GM12878 (cell line): ENCODE measurements around the gene SPIB. TPM values are rescaled to one million over a fixed set of nuclear protein-coding genes. Genes with fewer than 3 reads are reported as not detected.

Experiments used
- ATAC-seq: fragments of 200-7000 bp; cut with Tn5 transposase; 3 replicates; pipeline ENCODE4 v1.9.1; 2020; ENCODE audit warnings: mild to moderate bottlenecking, moderate library complexity
- BruUV-seq: library from RNA; stranded (reverse); fragments of 400-500 nt; replicated peaks from 2 replicates; lab custom pipeline; 2021; lab: Mats Ljungman, UMichigan
- CTCF ChIA-PET: fragments of 300-600 bp; sonication (Branson Sonifier 250); formaldehyde crosslinking; extraction: SDS; loops from one replicate; lab custom pipeline; 2021; ENCODE audit warnings: inconsistent platforms; lab: Yijun Ruan, JAX
- POLR2A ChIA-PET: fragments of 350-600 bp; formaldehyde crosslinking; extraction: SDS; loops from one replicate; lab custom pipeline; 2021; ENCODE audit warnings: inconsistent platforms; lab: Charles Lee
- RAD21 ChIA-PET: fragments of 300-600 bp; sonication (Branson Sonifier 250); formaldehyde crosslinking; loops from one replicate; lab custom pipeline; 2023; ENCODE audit warnings: antibody characterized with exemption; ENCODE audit not compliant: unreplicated experiment; lab: Charles Lee
- SMC1A ChIA-PET: fragments of 300-600 bp; sonication (Branson Sonifier 250); formaldehyde crosslinking; loops from one replicate; lab custom pipeline; 2023; ENCODE audit not compliant: unreplicated experiment, uncharacterized antibody; lab: Charles Lee
- DNase-seq: peaks from one replicate; pipeline ENCODE4 v3.0.0-alpha.2; 2011; ENCODE audit warnings: low read depth, low spot score
- FAIRE-seq: peaks from 3 replicates; lab custom pipeline; 2011; peaks lifted over from hg19 to GRCh38; lab: Jason Lieb, UNC
- H2AFZ ChIP-seq: 2 replicates; pipeline ENCODE4 v1.6.0; 2011; ENCODE audit warnings: low read depth, low read length, control low read depth; ENCODE audit not compliant: control insufficient read depth
- H3K27ac ChIP-seq: 2 replicates; pipeline ENCODE4 v1.5.1; 2011; ENCODE audit warnings: control low read depth; ENCODE audit not compliant: control insufficient read depth, insufficient read depth
- H3K27me3 ChIP-seq, 2 experiments: replicated peaks in 1 of 2; 2 replicates each; pipeline versions ENCODE4 v1.6.0 to v1.6.1; 2011; ENCODE audit warnings: low read length in 1 of 2; ENCODE audit not compliant: control insufficient read depth in 2 of 2, insufficient read depth in 2 of 2
- H3K36me3 ChIP-seq, 2 experiments: 2 replicates each; pipeline ENCODE4 v1.5.1; 2011; ENCODE audit warnings: low read length in 1 of 2; ENCODE audit not compliant: control insufficient read depth in 2 of 2, insufficient read depth in 2 of 2
- H3K4me1 ChIP-seq: 2 replicates; pipeline ENCODE4 v1.6.1; 2011; ENCODE audit warnings: mild to moderate bottlenecking, low read length, moderate library complexity, mixed read lengths; ENCODE audit not compliant: control insufficient read depth, insufficient read depth
- H3K4me2 ChIP-seq: 2 replicates; pipeline ENCODE4 v1.6.0; 2011; ENCODE audit warnings: control low read depth; ENCODE audit not compliant: control insufficient read depth, insufficient read depth
- H3K4me3 ChIP-seq: fragments of 200-600 bp; sonication (generic); 2 replicates; pipeline ENCODE4 v1.5.1; 2016
- H3K79me2 ChIP-seq: 2 replicates; pipeline ENCODE4 v1.6.0; 2011; ENCODE audit warnings: low read length; ENCODE audit not compliant: control insufficient read depth, insufficient read depth
- H3K9ac ChIP-seq: 2 replicates; pipeline ENCODE4 v1.8.0; 2011; ENCODE audit warnings: low read length, control low read depth, mixed read lengths; ENCODE audit not compliant: control insufficient read depth, insufficient read depth
- H3K9me3 ChIP-seq: replicated peaks from 3 replicates; pipeline ENCODE4 v1.5.1; 2011; ENCODE audit warnings: mild to moderate bottlenecking, low read length; ENCODE audit not compliant: control insufficient read depth, insufficient read depth
- H4K20me1 ChIP-seq: 2 replicates; pipeline ENCODE4 v1.6.0; 2011; ENCODE audit not compliant: control insufficient read depth, insufficient read depth
- IKZF1 ChIP-seq: fragments of 450-650 bp; conservative IDR thresholded peaks from 2 replicates; pipeline ENCODE4 v1.6.1; 2017; ENCODE audit warnings: antibody characterized with exemption, mild to moderate bottlenecking
- POLR2A ChIP-seq: IDR thresholded peaks from 2 replicates; pipeline ENCODE4 v1.6.1; 2011; ENCODE audit warnings: low read depth, mild to moderate bottlenecking, low read length
- RB1 ChIP-seq: fragments of 450-650 bp; formaldehyde crosslinking; IDR thresholded peaks from 2 replicates; pipeline ENCODE4 v1.6.1; 2017; ENCODE audit warnings: mild to moderate bottlenecking, borderline replicate concordance
- YY1 ChIP-seq: IDR thresholded peaks from 2 replicates; pipeline ENCODE4 v1.6.1; 2011; ENCODE audit warnings: low read depth, mild to moderate bottlenecking, low read length
- WGBS: methylation state at CpG from one replicate; pipeline ENCODE4 v1.1.6; 2016; ENCODE audit warnings: low lambda C conversion rate; ENCODE audit not compliant: insufficient replicate concordance, insufficient coverage; ENCODE audit errors: missing lambda C conversion rate; 5-methylcytosine and 5-hydroxymethylcytosine counted together
- in situ Hi-C: fragments of 300-500 bp; cut with MboI; formaldehyde crosslinking; loops from 9 replicates; pipeline ENCODE4 v1.14.3; 2018; ENCODE audit warnings: mixed read lengths
- intact Hi-C: fragments of 100-400 bp; cut with micrococcal nuclease; formaldehyde crosslinking; loops from one replicate; pipeline ENCODE4 v1.14.2; 2022; ENCODE audit not compliant: unreplicated experiment
- polyA plus RNA-seq, 11 experiments: library from polyadenylated mRNA; depleted of rRNA in 4 of 11; unstranded in 6 of 11; stranded (reverse) in 5 of 11; fragments of >200 nt; fragmentation: Nextera tagmentation in 4 of 11; fragmentation: Illumina TruSeq in 1 of 11; extraction: Ambion mirVana in 4 of 11; extraction: Trizol in 1 of 11; gene quantifications; 1 replicate in 1 of 11; 2 replicates in 10 of 11; pipeline versions ENCODE4 v1.2.1 to v1.2.3, GENCODE V29; 2011 to 2016; ENCODE audit warnings: inconsistent platforms in 2 of 11, missing spikeins in 2 of 11, low read depth in 1 of 11
- total RNA-seq, 4 experiments: library from RNA; depleted of rRNA in 3 of 4; stranded (reverse); fragments of >200 nt in 3 of 4; fragmentation: Illumina TruSeq in 1 of 4; extraction: Trizol in 1 of 4; gene quantifications; 2 replicates each; pipeline versions ENCODE4 v1.2.1 to v1.2.3, GENCODE V29; 2013 to 2021
- TF ChIP-seq, protein P1 (sequence below): fragments of 450-650 bp; formaldehyde crosslinking; IDR thresholded peaks from 2 replicates; pipeline ENCODE4 v1.5.0; 2022; ENCODE audit warnings: mild to moderate bottlenecking, missing genetic modification characterization

Gene SPIB
- total and polyA plus RNA-seq, 10 of the 15 experiments (the other 5 are each of a cell fraction or from before 2014, with no cell fraction given) = 3.5 to 123 (median 56.0) TPM

DNA sequence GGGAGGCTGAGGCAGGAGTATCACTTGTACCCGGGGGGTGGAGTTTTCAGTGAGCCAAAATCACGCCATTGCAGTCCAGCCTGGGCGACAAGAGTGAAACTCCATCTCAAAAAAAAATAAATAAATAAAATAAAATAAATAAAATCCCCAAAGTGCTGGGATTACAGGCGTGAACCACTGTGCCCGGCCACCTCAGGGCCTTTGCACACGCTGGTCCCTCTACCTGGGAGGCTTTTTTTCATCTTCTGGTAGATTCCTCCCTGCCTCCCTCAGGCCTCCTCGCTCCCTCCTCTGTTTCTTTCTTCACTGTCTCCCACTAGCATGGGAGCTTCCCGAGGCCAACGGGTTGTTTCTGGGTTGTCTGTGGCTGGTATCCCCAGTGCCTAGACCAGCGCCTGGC, 29.0 kb downstream of the SPIB start:
- CTCF ChIA-PET = interaction anchor here (0.8 kb wide), 1 partner anchor 81 kb away, joined by 4 read pairs; no protein-coding TSS in a partner anchor
- H3K9me3 ChIP-seq = no peaks in the 10 kb centered on the region
- no peak overlapping the region for H3K4me3 ChIP-seq
- H3K27me3 ChIP-seq = no peaks in the 10 kb centered on the region
- no peak for FAIRE-seq
- no peak overlapping the region for H3K27ac ChIP-seq
- RAD21 ChIA-PET = no interaction called here
- no peak for DNase-seq
- H3K79me2 ChIP-seq = no peaks in the 10 kb centered on the region
- intact Hi-C loops (no loop called here), in situ Hi-C loops (no loop called here)
- H3K9ac ChIP-seq = no peak overlapping the region
- H2AFZ ChIP-seq = no peak overlapping the region
- POLR2A ChIA-PET = interaction anchor here (1.0 to 1.2 kb wide), 2 partner anchors 12 to 72 kb away, joined by 3 read pairs; partner anchors contain the start of gene NR1H2
- H4K20me1 ChIP-seq = no peaks in the 10 kb centered on the region
- no peak for ATAC-seq
- TF ChIP-seq RB1 (no peak), YY1 (no peak)
- no peak overlapping the region for H3K4me2 ChIP-seq
- no peaks in the 10 kb centered on the region for H3K36me3 ChIP-seq
- H3K4me1 ChIP-seq = no peaks in the 10 kb centered on the region
- no TSS peak for BruUV-seq
- SMC1A ChIA-PET = interaction anchor here (1.2 kb wide), 1 partner anchor 82 kb away, joined by 3 read pairs; no protein-coding TSS in a partner anchor
- 57% methylated on average over 10 of the region's 10 CpGs for whole genome bisulfite sequencing

DNA sequence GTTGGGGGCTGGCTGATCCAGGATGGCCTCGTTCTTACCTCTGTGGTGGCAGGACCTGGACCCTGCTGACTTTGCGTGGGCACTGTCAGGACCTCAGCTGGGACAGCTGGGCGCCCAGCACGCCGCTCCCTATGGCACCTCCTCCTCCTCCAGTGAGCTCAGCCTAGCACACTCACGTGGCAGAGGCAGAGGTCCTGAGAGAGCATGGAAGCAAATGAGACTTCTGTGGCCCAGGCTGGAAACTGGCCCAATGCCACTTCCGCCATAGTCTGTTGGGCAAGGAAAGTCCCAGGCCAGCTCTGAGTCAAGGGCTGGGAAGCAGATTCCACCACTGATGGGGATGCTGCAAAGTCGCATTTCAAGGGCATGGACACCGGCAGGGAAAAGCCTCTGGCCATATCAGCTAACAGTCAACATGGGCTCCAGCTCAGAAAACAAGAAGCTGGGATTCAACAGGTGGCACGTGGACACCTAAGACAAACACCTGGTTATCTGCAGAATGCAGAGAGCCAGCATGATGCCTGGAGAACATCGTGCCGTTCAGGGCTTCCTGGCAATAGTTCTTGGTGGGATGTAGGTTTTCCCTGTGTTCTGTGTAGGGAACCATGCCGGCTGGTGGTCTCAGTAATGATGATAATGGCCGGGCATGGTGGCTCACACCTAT, 30.6 kb downstream of the SPIB start:
- WGBS = 56% methylated on average over 14 of the region's 14 CpGs
- Histone ChIP-seq H3K9ac (no peak overlapping the region), H3K4me3 (no peak overlapping the region), H3K36me3 (no peaks in the 10 kb centered on the region), H3K4me2 (no peak overlapping the region), H2AFZ (no peak overlapping the region), H3K79me2 (no peaks in the 10 kb centered on the region), H3K27me3 (no peaks in the 10 kb centered on the region), H3K27ac (no peak overlapping the region), H3K9me3 (no peaks in the 10 kb centered on the region), H4K20me1 (no peaks in the 10 kb centered on the region), H3K4me1 (no peaks in the 10 kb centered on the region)
- ChIA-PET POLR2A (interaction anchor here (0.5 to 1.1 kb wide), 3 partner anchors 11 to 17 kb away, joined by 3 to 4 read pairs (median 3); no protein-coding TSS in a partner anchor), RAD21 (interaction anchor here (1.1 kb wide), 1 partner anchor 84 kb away, joined by 4 read pairs; the partner anchor contains the start of gene NAPSA), SMC1A (no interaction called here), CTCF (interaction anchor here (0.8 to 1.4 kb wide), 2 partner anchors 8 to 101 kb away, joined by 3 to 4 read pairs; no protein-coding TSS in a partner anchor)
- FAIRE-seq (no peak), DNase-seq (no peak), ATAC-seq (no peak)
- in situ Hi-C loops (no loop called here), intact Hi-C loops (no loop called here)
- BruUV-seq = no TSS peak
- TF ChIP-seq IKZF1 = 0 out of 2 replicates have a peak, but pooled peaks have one; percentile 20
- no peak for TF ChIP-seq POLR2A
- TF ChIP-seq, protein P1, sequence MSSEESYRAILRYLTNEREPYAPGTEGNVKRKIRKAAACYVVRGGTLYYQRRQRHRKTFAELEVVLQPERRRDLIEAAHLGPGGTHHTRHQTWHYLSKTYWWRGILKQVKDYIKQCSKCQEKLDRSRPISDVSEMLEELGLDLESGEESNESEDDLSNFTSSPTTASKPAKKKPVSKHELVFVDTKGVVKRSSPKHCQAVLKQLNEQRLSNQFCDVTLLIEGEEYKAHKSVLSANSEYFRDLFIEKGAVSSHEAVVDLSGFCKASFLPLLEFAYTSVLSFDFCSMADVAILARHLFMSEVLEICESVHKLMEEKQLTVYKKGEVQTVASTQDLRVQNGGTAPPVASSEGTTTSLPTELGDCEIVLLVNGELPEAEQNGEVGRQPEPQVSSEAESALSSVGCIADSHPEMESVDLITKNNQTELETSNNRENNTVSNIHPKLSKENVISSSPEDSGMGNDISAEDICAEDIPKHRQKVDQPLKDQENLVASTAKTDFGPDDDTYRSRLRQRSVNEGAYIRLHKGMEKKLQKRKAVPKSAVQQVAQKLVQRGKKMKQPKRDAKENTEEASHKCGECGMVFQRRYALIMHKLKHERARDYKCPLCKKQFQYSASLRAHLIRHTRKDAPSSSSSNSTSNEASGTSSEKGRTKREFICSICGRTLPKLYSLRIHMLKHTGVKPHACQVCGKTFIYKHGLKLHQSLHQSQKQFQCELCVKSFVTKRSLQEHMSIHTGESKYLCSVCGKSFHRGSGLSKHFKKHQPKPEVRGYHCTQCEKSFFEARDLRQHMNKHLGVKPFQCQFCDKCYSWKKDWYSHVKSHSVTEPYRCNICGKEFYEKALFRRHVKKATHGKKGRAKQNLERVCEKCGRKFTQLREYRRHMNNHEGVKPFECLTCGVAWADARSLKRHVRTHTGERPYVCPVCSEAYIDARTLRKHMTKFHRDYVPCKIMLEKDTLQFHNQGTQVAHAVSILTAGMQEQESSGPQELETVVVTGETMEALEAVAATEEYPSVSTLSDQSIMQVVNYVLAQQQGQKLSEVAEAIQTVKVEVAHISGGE (CRISPR knock-in tag) = no peak
